ENCODE data around the gene TM4SF5.

The TM4SF5 gene

DNA sequence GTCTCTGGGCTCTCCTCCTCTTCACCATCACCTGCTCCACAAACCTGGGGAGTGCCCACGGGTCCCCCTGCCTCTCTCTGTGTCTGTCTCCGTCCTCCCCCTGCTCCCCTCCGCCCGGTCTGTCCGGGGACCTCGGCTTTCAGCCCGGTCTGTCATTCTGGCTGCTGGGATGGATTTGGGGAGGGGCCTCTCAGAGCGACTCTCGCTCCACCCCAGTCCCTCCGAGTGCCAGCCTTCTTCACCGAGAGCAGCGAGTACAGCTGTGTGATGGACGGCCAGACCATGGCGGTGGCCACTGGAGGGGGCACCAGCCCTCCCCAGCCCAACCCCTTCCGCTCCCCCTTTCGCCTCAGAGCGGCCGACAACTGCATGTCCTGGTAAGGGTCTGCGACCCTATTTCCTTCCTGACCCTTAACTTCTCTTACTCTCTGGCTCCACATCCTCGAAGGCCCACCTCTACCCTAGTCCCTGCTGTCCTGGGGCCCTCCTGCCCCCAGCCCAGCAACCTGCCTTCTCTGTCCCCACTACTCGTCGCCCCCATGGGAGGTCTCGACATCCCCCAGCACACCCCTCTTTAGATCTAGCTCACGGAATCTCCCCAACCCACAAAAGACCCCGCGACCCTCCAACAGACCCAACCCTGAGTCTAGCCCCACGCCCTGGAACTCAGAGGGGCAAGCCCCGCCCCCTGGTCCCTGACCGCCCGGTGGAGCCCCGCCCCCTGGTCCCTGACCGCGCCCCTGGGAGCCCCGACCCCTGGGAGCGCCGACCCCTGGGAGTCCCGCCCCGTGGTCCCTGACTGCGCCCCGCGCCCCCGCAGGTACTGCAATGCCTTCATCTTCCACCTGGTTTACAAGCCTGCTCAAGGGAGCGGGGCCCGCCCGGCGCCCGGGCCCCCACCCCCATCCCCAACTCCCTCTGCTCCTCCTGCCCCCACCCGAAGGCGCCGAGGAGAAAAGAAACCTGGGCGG, 26.4 kb upstream of the TM4SF5 start:
- in situ Hi-C loops (cut with MboI; ENCODE audit: low sequenced_read_pairs, unreplicated experiment): no loop called here
- TF ChIP-seq, protein P1, sequence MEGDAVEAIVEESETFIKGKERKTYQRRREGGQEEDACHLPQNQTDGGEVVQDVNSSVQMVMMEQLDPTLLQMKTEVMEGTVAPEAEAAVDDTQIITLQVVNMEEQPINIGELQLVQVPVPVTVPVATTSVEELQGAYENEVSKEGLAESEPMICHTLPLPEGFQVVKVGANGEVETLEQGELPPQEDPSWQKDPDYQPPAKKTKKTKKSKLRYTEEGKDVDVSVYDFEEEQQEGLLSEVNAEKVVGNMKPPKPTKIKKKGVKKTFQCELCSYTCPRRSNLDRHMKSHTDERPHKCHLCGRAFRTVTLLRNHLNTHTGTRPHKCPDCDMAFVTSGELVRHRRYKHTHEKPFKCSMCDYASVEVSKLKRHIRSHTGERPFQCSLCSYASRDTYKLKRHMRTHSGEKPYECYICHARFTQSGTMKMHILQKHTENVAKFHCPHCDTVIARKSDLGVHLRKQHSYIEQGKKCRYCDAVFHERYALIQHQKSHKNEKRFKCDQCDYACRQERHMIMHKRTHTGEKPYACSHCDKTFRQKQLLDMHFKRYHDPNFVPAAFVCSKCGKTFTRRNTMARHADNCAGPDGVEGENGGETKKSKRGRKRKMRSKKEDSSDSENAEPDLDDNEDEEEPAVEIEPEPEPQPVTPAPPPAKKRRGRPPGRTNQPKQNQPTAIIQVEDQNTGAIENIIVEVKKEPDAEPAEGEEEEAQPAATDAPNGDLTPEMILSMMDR (IDR thresholded peaks at IDR 0.05; ENCODE audit: borderline replicate concordance, control extremely low read depth, extremely low read depth, insufficient read depth, missing control alignments): no peak
- no peak for DNase-seq (ENCODE audit: low spot score)

DNA sequence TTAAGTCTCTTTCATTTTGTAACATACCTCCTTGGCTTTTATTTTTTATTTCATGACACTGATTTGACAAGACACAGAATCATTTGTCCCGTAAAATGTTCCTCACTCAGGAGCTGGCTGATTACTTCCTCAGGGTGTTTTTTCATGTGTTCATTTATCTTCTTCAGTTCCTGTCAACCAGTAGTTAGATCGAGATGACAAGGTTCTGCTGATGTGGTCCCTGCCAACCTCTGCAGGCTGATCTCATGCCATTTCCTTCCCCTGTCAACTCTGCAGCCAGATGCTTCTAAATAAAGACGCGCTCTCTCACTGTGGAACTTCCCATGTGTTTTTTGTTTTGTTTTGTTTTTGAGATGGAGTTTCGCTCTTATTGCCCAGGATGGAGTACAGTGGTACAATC, 23.8 kb upstream of the TM4SF5 start:
- TF ChIP-seq, protein P1 (IDR thresholded peaks at IDR 0.05; ENCODE audit: borderline replicate concordance, control extremely low read depth, extremely low read depth, insufficient read depth, missing control alignments): no peak
- DNase-seq (ENCODE audit: low spot score): no peak
- in situ Hi-C loops (cut with MboI; ENCODE audit: low sequenced_read_pairs, unreplicated experiment): no loop called here

DNA sequence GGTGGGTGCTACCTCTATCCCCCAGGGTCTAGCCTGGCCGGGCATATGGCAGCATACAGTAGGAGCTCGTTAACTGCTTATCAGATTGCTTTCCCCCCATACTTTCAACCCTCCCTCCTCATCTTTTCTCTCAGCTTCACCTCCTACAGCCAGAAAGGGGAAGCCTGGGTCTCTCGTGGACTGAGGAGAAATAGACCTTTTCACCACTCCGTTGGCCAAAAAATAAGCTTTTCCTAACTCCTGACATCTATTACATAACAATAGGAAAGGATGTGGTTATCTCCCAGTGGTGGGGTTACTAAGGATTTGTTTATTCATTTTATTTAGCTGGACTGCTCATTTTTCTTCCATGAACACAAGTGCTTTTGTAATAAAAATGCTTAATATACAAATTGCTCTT, 23.0 kb upstream of the TM4SF5 start:
- DNase-seq (ENCODE audit: low spot score): no peak
- in situ Hi-C loops (cut with MboI; ENCODE audit: low sequenced_read_pairs, unreplicated experiment): no loop called here
- TF ChIP-seq, protein P1 (IDR thresholded peaks at IDR 0.05; ENCODE audit: borderline replicate concordance, control extremely low read depth, extremely low read depth, insufficient read depth, missing control alignments): no peak

GRCh38 chr17:4750606-4751005, 21.1 kb upstream of the TM4SF5 start:
- TF ChIP-seq, protein P1 (IDR thresholded peaks at IDR 0.05; ENCODE audit: borderline replicate concordance, control extremely low read depth, extremely low read depth, insufficient read depth, missing control alignments): no peak
- in situ Hi-C loops (cut with MboI; ENCODE audit: low sequenced_read_pairs, unreplicated experiment): no loop called here
- no peak for DNase-seq (ENCODE audit: low spot score)

DNA sequence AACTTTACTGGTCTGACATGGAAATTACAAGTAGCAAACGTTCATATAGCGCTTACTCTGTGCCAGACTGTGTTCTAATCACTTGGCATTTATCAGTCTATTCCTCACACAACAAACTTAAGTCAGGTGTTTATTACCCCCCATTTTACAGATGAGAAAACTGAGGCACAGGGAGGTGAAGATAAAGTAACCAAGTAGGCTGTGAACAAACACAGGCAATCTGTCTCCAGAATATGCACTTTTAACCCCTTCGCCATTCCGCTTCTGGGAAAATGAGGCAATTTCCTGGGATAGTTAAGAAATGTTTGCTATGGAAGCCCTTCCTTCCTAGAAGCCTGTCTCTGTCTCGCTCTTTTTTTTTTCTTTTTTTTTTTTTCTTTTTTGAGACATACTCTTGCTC, 19.8 kb upstream of the TM4SF5 start:
- TF ChIP-seq, protein P1 (IDR thresholded peaks at IDR 0.05; ENCODE audit: borderline replicate concordance, control extremely low read depth, extremely low read depth, insufficient read depth, missing control alignments): no peak
- in situ Hi-C loops (cut with MboI; ENCODE audit: low sequenced_read_pairs, unreplicated experiment): no loop called here
- DNase-seq (ENCODE audit: low spot score): no peak

DNA sequence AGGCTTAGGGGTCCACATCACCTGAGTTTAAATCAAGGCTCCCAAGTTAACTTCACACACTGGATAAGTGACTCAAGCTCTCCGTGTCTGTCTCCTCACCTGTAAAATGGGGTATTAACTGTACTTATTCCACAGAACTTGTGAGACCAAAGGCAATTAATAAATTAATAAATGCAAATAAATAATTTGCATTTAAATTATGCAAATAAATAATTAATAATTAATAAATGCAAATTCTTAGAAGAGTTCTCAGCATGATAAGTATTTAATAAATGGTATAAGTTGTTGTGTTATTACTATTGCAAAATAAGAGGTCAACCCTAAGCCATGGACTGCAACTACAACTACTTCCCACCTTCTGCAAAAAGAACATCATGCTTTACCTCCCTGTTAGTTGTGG, 18.3 kb upstream of the TM4SF5 start:
- TF ChIP-seq, protein P1 (IDR thresholded peaks at IDR 0.05; ENCODE audit: borderline replicate concordance, control extremely low read depth, extremely low read depth, insufficient read depth, missing control alignments): no peak
- in situ Hi-C loops (cut with MboI; ENCODE audit: low sequenced_read_pairs, unreplicated experiment): no loop called here

More for the DNA sequence above, 18.3 kb upstream of the TM4SF5 start:
- no peak for DNase-seq (ENCODE audit: low spot score)
